ENCODE measurements around the gene MPLKIP. TPM values are rescaled to one million over a fixed set of nuclear protein-coding genes. Genes with fewer than 3 reads are reported as not detected.

The MPLKIP gene
- total and polyA plus RNA-seq, 2 experiments from 2014 or later, result 64.0 to 147 TPM

- peak; percentile 69 for ATAC-seq
- H2AFZ ChIP-seq, result peak overlapping the region; percentile 100
- Mint-ChIP-seq H3K27ac (peak overlapping the region; percentile 89), H3K36me3 (ENCODE audit: low read depth) (no peaks in the 10 kb centered on the region; the same call in 2 of the 3 replicates), H3K4me1 (peaks cover 4% of the 10 kb centered on the region; the same call in 2 of the 3 replicates), H3K4me3 (peak overlapping the region; percentile 95), H3K27me3 (ENCODE audit: insufficient read depth, low read depth, poor library complexity) (peaks cover 13% of the 10 kb centered on the region), H3K9me3 (no peaks in the 10 kb centered on the region)
- DNase-seq (ENCODE audit: low spot score), result peak; percentile 65
- no peaks in the 10 kb centered on the region; the same call in none of the 2 replicates for H4K20me1 ChIP-seq (replicated peaks; ENCODE audit: insufficient read depth)
- H3K4me3 ChIP-seq, result peak overlapping the region; percentile 97
- H3K27ac ChIP-seq (ENCODE audit: low read depth), result peak overlapping the region; percentile 95
- peaks cover 6% of the 10 kb centered on the region; the same call in 1 of the 2 replicates for H3K4me1 ChIP-seq (ENCODE audit: insufficient read depth)
- TF ChIP-seq, protein P1, sequence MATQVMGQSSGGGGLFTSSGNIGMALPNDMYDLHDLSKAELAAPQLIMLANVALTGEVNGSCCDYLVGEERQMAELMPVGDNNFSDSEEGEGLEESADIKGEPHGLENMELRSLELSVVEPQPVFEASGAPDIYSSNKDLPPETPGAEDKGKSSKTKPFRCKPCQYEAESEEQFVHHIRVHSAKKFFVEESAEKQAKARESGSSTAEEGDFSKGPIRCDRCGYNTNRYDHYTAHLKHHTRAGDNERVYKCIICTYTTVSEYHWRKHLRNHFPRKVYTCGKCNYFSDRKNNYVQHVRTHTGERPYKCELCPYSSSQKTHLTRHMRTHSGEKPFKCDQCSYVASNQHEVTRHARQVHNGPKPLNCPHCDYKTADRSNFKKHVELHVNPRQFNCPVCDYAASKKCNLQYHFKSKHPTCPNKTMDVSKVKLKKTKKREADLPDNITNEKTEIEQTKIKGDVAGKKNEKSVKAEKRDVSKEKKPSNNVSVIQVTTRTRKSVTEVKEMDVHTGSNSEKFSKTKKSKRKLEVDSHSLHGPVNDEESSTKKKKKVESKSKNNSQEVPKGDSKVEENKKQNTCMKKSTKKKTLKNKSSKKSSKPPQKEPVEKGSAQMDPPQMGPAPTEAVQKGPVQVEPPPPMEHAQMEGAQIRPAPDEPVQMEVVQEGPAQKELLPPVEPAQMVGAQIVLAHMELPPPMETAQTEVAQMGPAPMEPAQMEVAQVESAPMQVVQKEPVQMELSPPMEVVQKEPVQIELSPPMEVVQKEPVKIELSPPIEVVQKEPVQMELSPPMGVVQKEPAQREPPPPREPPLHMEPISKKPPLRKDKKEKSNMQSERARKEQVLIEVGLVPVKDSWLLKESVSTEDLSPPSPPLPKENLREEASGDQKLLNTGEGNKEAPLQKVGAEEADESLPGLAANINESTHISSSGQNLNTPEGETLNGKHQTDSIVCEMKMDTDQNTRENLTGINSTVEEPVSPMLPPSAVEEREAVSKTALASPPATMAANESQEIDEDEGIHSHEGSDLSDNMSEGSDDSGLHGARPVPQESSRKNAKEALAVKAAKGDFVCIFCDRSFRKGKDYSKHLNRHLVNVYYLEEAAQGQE (IDR thresholded peaks at IDR 0.05; ENCODE audit: unreplicated experiment), result no peak
- TF ChIP-seq STAT1 (IDR thresholded peaks at IDR 0.05; ENCODE audit: unreplicated experiment) (no peak), CTCF (conservative IDR thresholded peaks at IDR 0.05; ENCODE audit: low read depth in 2 of 2) (no peak), ZNF114 (CRISPR knock-in tag; IDR thresholded peaks at IDR 0.05) (no peak), POLR2AphosphoS5 (IDR thresholded peaks at IDR 0.05; ENCODE audit: low read depth) (no peak; the same call in 1 of the 2 replicates), ETS1 (IDR thresholded peaks at IDR 0.05) (no peak), EZH2phosphoT487 (IDR thresholded peaks at IDR 0.05; ENCODE audit: unreplicated experiment) (no peak), EZH2 (IDR thresholded peaks at IDR 0.05; ENCODE audit: low read depth, unreplicated experiment) (no peak), JUNB (IDR thresholded peaks at IDR 0.05; ENCODE audit: unreplicated experiment) (no peak), NANOG (IDR thresholded peaks at IDR 0.05; ENCODE audit: borderline replicate concordance) (no peak)
- no peaks in the 10 kb centered on the region for H3F3A ChIP-seq (replicated peaks; ENCODE audit: low read depth)
- peak overlapping the region; percentile 91 for H3K4me2 ChIP-seq
- H3K27me3 ChIP-seq (ENCODE audit: insufficient read depth), result peaks cover 17% of the 10 kb centered on the region
- peaks cover 53% of the 10 kb centered on the region for H3K79me2 ChIP-seq (replicated peaks; ENCODE audit: insufficient read depth)
- no peaks in the 10 kb centered on the region for H3K9me2 ChIP-seq (ENCODE audit: insufficient read depth)
- no peaks in the 10 kb centered on the region for H3K36me3 ChIP-seq (ENCODE audit: insufficient read depth)
These were observed 628 bp downstream of the MPLKIP start for GRCh38 chr7:40133561-40134427.

Measured in GM23338 (cell line).